ENCODE measurements around the gene PLEKHN1.

Gene PLEKHN1

DNA sequence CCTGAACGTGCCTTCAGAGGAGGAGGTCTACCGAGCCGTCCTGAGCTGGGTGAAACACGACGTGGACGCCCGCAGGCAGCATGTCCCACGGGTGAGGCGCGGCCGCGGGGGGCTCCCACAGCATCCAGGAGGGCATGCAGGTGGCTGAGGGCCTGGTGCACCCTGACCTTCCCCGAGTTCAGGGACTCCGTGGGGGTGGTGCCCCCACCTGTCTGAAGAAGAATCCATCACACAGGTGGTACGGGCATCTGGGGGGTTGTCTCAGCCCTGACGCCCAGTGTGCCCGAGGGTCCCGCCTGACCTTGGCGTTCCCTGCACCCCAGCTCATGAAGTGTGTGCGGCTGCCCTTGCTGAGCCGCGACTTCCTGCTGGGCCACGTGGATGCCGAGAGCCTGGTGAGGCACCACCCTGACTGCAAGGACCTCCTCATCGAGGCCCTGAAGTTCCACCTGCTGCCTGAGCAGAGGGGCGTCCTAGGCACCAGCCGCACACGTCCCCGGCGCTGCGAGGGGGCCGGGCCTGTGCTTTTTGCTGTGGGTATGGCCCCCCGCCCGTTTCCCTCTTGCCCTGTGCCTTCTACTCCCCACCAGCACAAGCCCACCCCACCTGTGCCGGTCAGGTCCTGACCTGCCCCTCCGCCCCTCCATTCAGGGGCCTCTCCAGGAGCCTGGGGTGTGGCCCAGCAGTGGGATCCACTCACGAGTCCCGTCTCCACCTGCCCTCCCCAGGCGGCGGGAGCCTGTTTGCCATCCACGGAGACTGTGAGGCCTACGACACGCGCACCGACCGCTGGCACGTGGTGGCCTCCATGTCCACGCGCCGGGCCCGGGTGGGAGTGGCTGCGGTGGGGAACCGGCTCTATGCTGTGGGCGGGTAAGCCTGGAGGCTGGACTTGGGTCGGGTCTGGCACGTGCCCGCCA lies 3.6 kb upstream of the PLEKHN1 start:
- TF ChIP-seq PAX5 (IDR thresholded peaks at IDR 0.05; ENCODE audit: insufficient read depth, low read length, severe bottlenecking), result no peak
- TF ChIP-seq POLR2A (IDR thresholded peaks at IDR 0.05; ENCODE audit: low read depth, low read length), result no peak
- no peak for TF ChIP-seq TAF1 (IDR thresholded peaks at IDR 0.05; ENCODE audit: low read depth, low read length)
- no peak for TF ChIP-seq POU2F2 (IDR thresholded peaks at IDR 0.05; ENCODE audit: low read depth, low read length)
- no peak for TF ChIP-seq POLR2AphosphoS5 (IDR thresholded peaks at IDR 0.05; ENCODE audit: low read depth, low read length)
- no peak for TF ChIP-seq SPI1 (IDR thresholded peaks at IDR 0.05; ENCODE audit: low read depth, low read length)
- DNase-seq (ENCODE audit: insufficient read length, low spot score), result no peak
- no peak for FAIRE-seq

DNA sequence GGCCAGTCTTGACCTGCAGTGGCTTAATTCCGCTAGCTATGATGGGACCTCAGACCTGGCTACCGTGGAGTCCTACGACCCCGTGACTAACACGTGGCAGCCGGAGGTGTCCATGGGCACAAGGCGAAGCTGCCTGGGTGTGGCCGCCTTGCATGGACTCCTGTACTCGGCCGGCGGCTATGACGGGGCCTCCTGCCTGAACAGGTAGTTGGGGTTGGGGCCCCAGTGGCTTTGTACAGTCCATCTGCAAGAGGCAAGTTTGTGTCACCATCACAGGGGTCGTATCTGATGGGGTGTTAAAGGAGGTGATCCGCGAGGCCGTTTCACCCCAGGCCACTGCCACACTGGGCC lies 3.0 kb upstream of the PLEKHN1 start:
- FAIRE-seq (no peak), DNase-seq (ENCODE audit: insufficient read length, low spot score) (no peak)
- TF ChIP-seq SPI1 (IDR thresholded peaks at IDR 0.05; ENCODE audit: low read depth, low read length) (no peak), POLR2A (IDR thresholded peaks at IDR 0.05; ENCODE audit: low read depth, low read length) (no peak), PAX5 (IDR thresholded peaks at IDR 0.05; ENCODE audit: insufficient read depth, low read length, severe bottlenecking) (no peak), TAF1 (IDR thresholded peaks at IDR 0.05; ENCODE audit: low read depth, low read length) (no peak), POLR2AphosphoS5 (IDR thresholded peaks at IDR 0.05; ENCODE audit: low read depth, low read length) (no peak), POU2F2 (IDR thresholded peaks at IDR 0.05; ENCODE audit: low read depth, low read length) (no peak)

DNA sequence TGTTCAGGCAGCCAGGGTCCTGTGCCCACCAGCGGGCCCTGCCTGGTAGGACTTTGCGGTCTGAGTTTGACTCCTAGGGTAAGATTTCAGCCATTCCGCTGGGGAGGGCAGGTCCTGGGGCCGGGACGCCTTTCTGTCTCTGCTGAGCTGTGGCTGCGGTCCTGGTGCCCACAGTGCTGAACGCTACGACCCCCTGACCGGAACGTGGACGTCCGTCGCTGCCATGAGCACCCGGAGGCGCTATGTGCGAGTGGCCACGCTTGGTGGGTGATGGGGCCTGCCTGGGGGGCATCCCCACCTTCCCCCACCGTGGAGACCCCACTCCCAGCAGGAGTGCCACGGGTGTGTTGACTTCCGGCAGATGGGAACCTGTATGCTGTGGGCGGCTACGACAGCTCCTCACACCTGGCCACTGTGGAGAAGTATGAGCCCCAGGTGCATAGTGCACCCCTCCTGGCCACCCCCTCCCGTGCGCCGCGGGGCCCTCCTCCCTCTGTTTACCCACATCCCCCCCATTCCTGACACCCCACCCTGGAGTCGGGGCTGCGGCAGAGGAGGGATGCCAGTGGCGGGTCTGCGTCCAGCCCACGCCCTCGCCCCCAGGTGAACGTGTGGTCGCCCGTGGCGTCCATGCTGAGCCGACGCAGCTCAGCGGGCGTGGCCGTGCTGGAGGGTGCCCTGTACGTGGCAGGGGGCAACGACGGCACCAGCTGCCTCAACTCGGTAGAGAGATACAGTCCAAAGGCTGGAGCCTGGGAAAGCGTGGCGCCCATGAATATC lies 2.3 kb upstream of the PLEKHN1 start:
- DNase-seq (ENCODE audit: insufficient read length, low spot score) (no peak), FAIRE-seq (no peak)
- TF ChIP-seq SPI1 (IDR thresholded peaks at IDR 0.05; ENCODE audit: low read depth, low read length) (no peak), POLR2A (IDR thresholded peaks at IDR 0.05; ENCODE audit: low read depth, low read length) (no peak), POU2F2 (IDR thresholded peaks at IDR 0.05; ENCODE audit: low read depth, low read length) (no peak), TAF1 (IDR thresholded peaks at IDR 0.05; ENCODE audit: low read depth, low read length) (no peak), POLR2AphosphoS5 (IDR thresholded peaks at IDR 0.05; ENCODE audit: low read depth, low read length) (no peak), PAX5 (IDR thresholded peaks at IDR 0.05; ENCODE audit: insufficient read depth, low read length, severe bottlenecking) (no peak)

DNA sequence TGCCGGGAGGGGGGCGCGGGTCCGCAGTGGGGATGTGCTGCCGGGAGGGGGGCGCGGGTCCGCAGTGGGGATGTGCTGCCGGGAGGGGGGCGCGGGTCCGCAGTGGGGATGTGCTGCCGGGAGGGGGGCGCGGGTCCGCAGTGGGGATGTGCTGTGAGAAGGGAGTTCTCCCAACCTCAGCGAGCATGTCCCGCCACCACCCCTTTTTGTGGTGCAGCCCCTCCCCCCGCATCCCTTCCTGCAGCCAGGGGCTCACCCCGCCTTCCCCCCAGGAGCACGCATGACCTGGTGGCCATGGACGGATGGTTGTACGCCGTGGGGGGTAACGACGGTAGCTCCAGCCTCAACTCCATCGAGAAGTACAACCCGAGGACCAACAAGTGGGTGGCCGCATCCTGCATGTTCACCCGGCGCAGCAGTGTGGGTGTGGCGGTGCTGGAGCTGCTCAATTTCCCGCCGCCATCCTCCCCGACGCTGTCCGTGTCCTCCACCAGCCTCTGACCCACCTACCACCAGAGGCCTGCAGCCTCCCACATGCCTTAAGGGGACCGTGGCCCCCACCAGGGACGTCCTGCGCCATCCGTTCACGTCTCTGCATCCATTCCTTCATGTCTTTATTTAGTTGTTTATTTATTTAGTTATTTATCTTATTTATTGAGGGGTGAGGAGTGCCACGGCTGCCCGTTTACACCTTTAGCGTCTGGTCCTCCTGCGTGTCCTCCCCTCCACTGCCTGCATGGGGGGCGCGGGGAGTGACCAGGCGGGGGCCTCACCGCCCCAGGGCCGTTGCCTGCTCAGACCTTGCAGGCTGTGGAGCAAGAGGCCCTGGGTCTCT lies 1.4 kb upstream of the PLEKHN1 start:
- TF ChIP-seq POLR2A (IDR thresholded peaks at IDR 0.05; ENCODE audit: low read depth, low read length) (no peak), POLR2AphosphoS5 (IDR thresholded peaks at IDR 0.05; ENCODE audit: low read depth, low read length) (no peak)
- no peak for FAIRE-seq
- no peak for DNase-seq (ENCODE audit: insufficient read length, low spot score)

DNA sequence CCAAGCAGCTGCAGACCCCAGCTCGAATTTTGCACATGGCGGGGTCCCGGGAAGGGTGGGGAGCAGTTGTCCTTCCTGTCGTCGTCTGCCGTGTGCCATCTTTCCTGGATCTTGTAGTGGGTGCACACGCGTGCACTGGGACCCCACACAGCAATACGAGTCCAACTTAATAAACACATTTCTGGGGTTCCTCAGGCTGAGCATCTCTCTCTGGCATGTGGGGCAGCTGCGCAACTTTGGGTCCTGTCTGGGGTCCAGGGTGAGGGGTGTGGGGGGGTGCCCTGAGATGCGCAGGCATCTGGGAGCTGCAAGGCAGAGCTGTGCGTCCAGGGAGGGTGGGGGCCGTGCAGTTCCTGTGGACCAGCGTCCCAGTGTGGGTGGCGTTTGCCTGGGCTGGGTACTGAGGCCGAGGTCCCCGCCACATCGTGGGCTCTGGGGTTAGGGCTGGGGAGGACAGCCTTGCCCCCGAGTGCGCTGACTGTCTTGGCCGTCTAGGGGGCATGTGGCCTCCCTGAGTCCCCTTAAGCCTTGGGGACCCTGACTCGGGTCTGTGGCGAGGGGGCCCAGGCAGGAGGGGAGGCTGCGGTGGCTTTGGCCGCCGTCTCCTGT lies 652 bp upstream of the PLEKHN1 start:
- FAIRE-seq (no peak), DNase-seq (ENCODE audit: insufficient read length, low spot score) (no peak)
- TF ChIP-seq PAX5 (IDR thresholded peaks at IDR 0.05; ENCODE audit: insufficient read depth, low read length, severe bottlenecking) (no peak), POU2F2 (IDR thresholded peaks at IDR 0.05; ENCODE audit: low read depth, low read length) (no peak), TAF1 (IDR thresholded peaks at IDR 0.05; ENCODE audit: low read depth, low read length) (no peak), POLR2AphosphoS5 (IDR thresholded peaks at IDR 0.05; ENCODE audit: low read depth, low read length) (no peak), SPI1 (IDR thresholded peaks at IDR 0.05; ENCODE audit: low read depth, low read length) (no peak), POLR2A (IDR thresholded peaks at IDR 0.05; ENCODE audit: low read depth, low read length) (no peak)

DNA sequence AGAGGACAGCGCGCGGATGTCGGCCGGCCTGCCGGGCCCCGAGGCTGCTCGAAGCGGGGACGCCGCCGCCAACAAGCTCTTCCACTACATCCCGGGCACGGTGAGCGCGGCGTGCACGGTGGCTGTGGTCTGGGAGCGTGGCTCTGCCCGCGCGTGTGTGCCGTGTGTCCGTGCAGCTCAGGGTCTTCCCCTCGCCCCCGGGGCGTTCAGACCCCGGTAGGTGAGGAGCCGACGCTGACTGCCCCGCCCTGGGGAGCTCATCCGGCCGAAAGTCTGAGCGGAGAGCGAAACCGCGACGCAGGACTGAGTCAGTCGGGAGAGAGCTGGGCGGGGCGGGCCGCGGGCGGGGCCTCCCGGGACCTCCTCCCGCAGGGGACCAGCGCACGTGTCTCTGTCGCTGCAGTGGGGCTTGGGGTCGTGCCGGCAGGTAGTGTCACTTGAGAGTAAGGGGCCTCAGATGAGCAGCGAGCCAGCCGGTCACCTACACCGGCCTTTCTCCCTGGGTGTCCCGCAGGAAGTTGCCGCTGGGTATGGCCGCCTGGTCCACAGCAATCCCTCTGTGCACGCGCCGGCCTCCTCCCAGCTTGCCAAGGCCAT lies 520 bp downstream of the PLEKHN1 start:
- FAIRE-seq (peak; percentile 88), DNase-seq (ENCODE audit: insufficient read length, low spot score) (peak; percentile 96)
- TF ChIP-seq PAX5 (IDR thresholded peaks at IDR 0.05; ENCODE audit: insufficient read depth, low read length, severe bottlenecking) (no peak), POLR2A (IDR thresholded peaks at IDR 0.05; ENCODE audit: low read depth, low read length) (no peak), TAF1 (IDR thresholded peaks at IDR 0.05; ENCODE audit: low read depth, low read length) (no peak), POLR2AphosphoS5 (IDR thresholded peaks at IDR 0.05; ENCODE audit: low read depth, low read length) (no peak), SPI1 (IDR thresholded peaks at IDR 0.05; ENCODE audit: low read depth, low read length) (no peak), POU2F2 (IDR thresholded peaks at IDR 0.05; ENCODE audit: low read depth, low read length) (no peak)

DNA sequence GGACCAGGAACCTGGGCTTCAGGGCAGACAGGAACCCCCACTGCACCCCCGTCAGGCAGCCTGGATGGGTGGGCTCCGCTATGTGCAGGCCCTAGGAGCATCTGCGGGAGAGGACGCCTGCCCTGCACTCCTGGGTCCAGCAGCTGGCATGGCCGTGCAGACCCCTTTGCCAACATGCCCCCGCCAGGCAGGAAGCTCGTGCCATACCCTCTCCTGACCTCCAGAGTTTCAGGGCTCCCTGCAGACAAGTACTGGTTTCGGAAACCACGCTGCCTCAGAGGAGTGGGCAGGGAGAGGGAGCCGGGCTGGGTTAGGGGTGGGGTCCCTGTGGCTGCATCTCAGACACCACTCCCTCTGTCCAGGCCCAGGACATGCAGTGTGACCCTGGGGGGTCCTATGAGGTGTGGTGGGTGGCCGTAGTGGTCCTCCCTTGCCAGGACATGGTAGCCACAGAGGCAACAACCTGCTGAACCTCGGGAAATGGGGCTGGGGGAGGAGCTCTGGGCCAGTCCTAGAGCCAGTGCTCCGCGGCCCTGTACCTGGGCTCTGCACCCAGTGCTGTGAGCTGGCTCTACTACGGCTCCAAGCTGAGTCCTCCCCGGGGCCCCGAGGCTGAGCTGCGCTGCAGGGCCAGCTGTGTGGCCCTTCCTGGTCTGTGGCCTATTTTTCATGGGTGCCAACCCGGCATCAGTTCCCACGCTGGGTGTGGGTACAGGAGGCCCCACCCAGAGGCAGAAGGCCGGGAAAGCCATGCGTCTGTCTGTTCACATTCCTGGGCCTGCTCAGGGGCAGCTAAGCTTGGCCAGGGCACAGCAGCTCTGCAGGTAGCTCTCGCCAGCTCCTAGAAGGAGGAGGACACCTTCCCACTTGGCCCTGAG lies 1.4 kb downstream of the PLEKHN1 start:
- FAIRE-seq, result no peak
- TF ChIP-seq POU2F2 (IDR thresholded peaks at IDR 0.05; ENCODE audit: low read depth, low read length) (no peak), TAF1 (IDR thresholded peaks at IDR 0.05; ENCODE audit: low read depth, low read length) (no peak), POLR2A (IDR thresholded peaks at IDR 0.05; ENCODE audit: low read depth, low read length) (no peak), SPI1 (IDR thresholded peaks at IDR 0.05; ENCODE audit: low read depth, low read length) (no peak)
- DNase-seq (ENCODE audit: insufficient read length, low spot score), result no peak
